C4-2B (cell line): ENCODE data around the gene NCKAP5.
"Not testable (repeated sequence)": the region's sequence is repeated elsewhere in the genome, so short reads cannot be mapped to it uniquely, and the experiment has no call there.

ENCODE experiments used
- CTCF ChIP-seq: fragments of 450-650 bp; conservative IDR thresholded peaks from 2 replicates; pipeline ENCODE4 v1.5.1; 2017; ENCODE audit warnings: mild to moderate bottlenecking
- ZFX ChIP-seq: fragments of 450-650 bp; IDR thresholded peaks from 2 replicates; pipeline ENCODE4 v1.6.1; 2017

- TF ChIP-seq CTCF, ZFX: not testable (repeated sequence)
These were observed 869.9 kb downstream of the NCKAP5 start for GRCh38 chr2:132698347-132698746.
